Ishikawa (cell line): ENCODE measurements around the gene NLRC5.

Experiments used
- CEBPB ChIP-seq: IDR thresholded peaks from 2 replicates; pipeline ENCODE4 v1.6.1; 2012
- CREB1 ChIP-seq: IDR thresholded peaks from 2 replicates; pipeline ENCODE4 v1.6.1; 2012; ENCODE audit warnings: low read depth
- EGR1 ChIP-seq: IDR thresholded peaks from 2 replicates; pipeline ENCODE4 v1.6.1; 2012
- EP300 ChIP-seq: IDR thresholded peaks from 2 replicates; pipeline ENCODE4 v1.6.1; 2012; ENCODE audit warnings: borderline replicate concordance
- FOXM1 ChIP-seq: IDR thresholded peaks from 2 replicates; pipeline ENCODE4 v1.6.1; 2012; ENCODE audit warnings: low read depth, borderline replicate concordance
- NFIC ChIP-seq: IDR thresholded peaks from 2 replicates; pipeline ENCODE4 v1.6.1; 2012
- RAD21 ChIP-seq: IDR thresholded peaks from 2 replicates; pipeline ENCODE4 v1.6.1; 2012; ENCODE audit warnings: low read depth
- TAF1 ChIP-seq: IDR thresholded peaks from 2 replicates; pipeline ENCODE4 v1.6.1; 2012; ENCODE audit warnings: low read depth, mild to moderate bottlenecking
- YY1 ChIP-seq: IDR thresholded peaks from 2 replicates; pipeline ENCODE4 v1.6.1; 2012; ENCODE audit warnings: low read depth
- TF ChIP-seq, protein P1 (sequence below): IDR thresholded peaks from 2 replicates; pipeline ENCODE4 v1.6.1; 2012
- TF ChIP-seq, protein P2 (sequence below): IDR thresholded peaks from 2 replicates; pipeline ENCODE4 v1.6.1; 2012; ENCODE audit warnings: low read depth, mild to moderate bottlenecking
- TF ChIP-seq, protein P3 (sequence below): IDR thresholded peaks from 2 replicates; pipeline ENCODE4 v1.6.1; 2012

DNA sequence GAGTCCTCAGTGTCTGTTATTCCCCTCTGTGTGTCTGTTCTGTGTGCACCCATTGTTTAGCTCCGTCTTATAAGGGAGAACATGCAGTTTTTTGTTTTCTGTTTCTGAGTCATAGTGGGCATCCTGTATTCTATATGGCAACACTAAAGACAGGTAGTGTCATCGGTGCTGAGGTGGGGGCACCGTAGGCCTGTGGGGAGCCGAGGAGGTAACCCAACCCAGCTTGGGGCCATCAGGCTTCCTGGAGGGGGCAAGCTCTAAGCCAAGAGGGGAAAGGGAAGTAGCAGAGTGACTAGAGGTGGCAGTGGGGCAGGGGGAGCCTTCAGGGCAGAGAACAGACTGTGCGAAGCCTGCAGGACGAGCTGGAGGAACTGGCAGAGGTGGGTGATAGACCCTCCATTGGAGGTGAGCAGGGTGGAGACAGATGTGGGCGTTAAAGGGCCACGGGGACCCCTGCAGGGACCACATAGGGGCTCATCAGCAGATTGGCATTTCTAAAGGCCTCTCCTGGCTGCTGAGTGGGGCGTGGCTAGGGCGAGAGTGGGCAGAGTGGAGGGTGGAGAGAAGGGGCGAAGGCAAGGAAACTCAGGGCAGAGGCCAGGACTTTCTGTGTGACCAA is 139.5 kb downstream of the NLRC5 start:
- TF ChIP-seq, protein P1, sequence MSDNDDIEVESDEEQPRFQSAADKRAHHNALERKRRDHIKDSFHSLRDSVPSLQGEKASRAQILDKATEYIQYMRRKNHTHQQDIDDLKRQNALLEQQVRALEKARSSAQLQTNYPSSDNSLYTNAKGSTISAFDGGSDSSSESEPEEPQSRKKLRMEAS = no peak
- TF ChIP-seq YY1 = no peak
- no peak for TF ChIP-seq FOXM1
- no peak for TF ChIP-seq EGR1
- no peak for TF ChIP-seq CREB1
- no peak for TF ChIP-seq RAD21
- TF ChIP-seq, protein P2, sequence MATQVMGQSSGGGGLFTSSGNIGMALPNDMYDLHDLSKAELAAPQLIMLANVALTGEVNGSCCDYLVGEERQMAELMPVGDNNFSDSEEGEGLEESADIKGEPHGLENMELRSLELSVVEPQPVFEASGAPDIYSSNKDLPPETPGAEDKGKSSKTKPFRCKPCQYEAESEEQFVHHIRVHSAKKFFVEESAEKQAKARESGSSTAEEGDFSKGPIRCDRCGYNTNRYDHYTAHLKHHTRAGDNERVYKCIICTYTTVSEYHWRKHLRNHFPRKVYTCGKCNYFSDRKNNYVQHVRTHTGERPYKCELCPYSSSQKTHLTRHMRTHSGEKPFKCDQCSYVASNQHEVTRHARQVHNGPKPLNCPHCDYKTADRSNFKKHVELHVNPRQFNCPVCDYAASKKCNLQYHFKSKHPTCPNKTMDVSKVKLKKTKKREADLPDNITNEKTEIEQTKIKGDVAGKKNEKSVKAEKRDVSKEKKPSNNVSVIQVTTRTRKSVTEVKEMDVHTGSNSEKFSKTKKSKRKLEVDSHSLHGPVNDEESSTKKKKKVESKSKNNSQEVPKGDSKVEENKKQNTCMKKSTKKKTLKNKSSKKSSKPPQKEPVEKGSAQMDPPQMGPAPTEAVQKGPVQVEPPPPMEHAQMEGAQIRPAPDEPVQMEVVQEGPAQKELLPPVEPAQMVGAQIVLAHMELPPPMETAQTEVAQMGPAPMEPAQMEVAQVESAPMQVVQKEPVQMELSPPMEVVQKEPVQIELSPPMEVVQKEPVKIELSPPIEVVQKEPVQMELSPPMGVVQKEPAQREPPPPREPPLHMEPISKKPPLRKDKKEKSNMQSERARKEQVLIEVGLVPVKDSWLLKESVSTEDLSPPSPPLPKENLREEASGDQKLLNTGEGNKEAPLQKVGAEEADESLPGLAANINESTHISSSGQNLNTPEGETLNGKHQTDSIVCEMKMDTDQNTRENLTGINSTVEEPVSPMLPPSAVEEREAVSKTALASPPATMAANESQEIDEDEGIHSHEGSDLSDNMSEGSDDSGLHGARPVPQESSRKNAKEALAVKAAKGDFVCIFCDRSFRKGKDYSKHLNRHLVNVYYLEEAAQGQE = no peak
- TF ChIP-seq EP300 = no peak
- no peak for TF ChIP-seq TAF1
- TF ChIP-seq CEBPB = no peak
- TF ChIP-seq, protein P3, sequence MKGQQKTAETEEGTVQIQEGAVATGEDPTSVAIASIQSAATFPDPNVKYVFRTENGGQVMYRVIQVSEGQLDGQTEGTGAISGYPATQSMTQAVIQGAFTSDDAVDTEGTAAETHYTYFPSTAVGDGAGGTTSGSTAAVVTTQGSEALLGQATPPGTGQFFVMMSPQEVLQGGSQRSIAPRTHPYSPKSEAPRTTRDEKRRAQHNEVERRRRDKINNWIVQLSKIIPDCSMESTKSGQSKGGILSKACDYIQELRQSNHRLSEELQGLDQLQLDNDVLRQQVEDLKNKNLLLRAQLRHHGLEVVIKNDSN = no peak
- no peak for TF ChIP-seq NFIC
